GM19438 (cell line): ENCODE results near the gene TFB2M.
A peak's percentile ranks its signal among the peaks of the same experiment; 100 is the strongest.
"Not testable (repeated sequence)": the region's sequence is repeated elsewhere in the genome, so short reads cannot be mapped to it uniquely, and the experiment has no call there.

Experiments
- ATAC-seq: cut with Tn5 transposase; IDR thresholded peaks from one replicate; pipeline ENCODE4 v1.9.1; 2021; ENCODE audit warnings: low read depth; ENCODE audit not compliant: unreplicated experiment

TFB2M gene

GRCh38 chr1:246566128-246566812, at the start of gene TFB2M, which contains the start of gene CNST:
TFB2M (minus strand) TSS chr1:246566261; CDS start chr1:246566138, 123 bp downstream.
CNST (plus strand) TSS chr1:246566456; CDS start chr1:246591563, 25,107 bp downstream.
- ATAC-seq: peak; percentile 92

GRCh38 chr1:246613096-246613758, 47.2 kb upstream of the TFB2M start:
- no peak for ATAC-seq

DNA sequence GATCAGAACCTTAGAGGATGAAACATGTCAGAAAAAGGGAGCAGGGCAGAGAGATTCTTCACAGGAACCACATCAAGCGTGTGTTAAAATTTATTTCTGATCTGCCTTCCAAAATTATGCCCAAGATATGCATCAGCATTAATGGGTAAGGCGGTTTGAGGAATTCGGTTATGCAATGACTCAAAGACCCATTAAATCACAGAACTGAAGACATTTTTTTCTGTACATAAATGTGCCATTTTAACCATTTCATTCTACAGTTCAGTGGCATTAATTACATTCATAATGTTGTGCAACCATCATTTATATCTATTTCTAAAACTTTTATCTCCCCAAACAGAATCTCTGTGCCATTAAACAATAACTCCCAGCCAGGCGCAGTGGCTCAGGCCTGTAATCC, 43.6 kb upstream of the TFB2M start:
- ATAC-seq: no peak

GRCh38 chr1:246608616-246609376, 42.7 kb upstream of the TFB2M start:
- ATAC-seq: peak; percentile 66

DNA sequence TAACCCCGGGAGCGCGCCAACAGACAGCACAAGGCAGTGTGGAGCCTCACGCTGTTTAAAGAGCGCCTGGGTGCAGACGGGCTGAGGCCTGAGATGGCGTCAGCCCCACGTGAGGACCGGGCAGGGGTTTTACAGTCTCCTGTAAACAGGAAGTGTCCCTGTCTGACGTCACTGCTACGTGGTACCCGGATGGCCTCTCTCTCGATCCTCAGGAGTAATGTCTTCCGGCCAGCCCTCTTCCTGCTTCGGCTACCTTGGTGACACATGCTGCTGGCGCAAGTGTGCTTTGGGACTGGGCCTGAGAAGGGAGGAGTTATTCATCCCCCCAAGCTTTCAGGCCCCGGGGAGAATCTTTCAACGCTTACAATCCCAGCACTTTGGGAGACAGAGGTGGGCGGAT, 41.4 kb upstream of the TFB2M start:
- ATAC-seq: no peak

DNA sequence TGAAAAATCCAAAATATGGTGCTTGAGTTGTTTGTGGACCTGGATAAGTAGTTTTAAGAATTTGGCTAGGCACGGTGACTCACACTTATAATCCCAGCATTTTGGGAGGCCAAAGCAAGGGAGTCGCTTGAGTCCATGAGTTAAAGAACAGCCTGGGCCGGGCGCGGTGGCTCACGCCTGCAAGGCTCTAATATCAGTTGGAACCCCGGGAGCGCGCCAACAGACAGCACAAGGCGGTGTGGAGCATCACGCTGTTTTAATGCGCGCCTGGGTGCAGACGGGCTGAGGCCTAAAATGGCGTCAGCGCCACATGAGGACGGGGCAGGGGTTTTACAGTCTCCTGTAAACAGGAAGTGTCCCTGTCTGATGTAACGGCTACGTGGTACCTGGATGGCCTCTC, 39.2 kb upstream of the TFB2M start:
- ATAC-seq: not testable (repeated sequence)

DNA sequence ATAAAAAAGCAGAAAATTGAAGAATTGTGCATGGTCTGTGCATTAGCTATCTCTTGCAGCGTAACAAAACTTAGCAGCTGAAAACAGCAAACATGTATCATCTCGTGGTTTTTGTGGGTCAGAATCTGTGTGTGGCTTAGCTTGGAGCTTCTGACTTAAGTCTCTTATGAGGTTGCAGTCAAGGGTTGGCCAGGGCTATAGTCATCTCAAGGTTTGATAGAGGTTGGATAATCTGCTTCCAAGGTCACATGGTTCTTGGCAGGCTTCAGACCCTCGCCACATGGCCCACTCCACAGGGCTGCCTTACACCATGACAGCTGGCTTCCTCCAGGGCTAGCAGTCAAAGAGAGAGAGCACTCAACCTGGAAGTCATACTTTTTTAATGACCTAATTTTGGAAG, 36.1 kb upstream of the TFB2M start:
- ATAC-seq: no peak

DNA sequence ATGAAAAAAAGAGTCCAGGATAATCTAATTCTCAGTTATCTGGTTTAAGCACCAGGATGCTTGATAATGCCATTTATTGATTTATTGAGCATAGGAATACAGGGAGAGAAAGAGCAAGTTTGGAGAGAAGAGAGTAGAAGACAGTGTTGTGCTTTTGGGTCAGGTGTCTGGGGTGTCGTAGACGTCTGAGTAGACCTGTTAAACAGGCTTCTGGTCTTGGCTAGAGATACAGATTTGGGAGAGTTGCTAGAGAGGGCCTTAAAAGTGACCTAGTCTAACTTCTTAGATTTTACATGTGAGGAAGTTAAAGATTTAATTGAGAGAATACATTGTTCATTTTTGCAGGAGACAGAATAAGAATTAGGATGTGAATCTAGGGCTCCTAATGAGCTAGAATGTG, 34.5 kb upstream of the TFB2M start:
- ATAC-seq: no peak

DNA sequence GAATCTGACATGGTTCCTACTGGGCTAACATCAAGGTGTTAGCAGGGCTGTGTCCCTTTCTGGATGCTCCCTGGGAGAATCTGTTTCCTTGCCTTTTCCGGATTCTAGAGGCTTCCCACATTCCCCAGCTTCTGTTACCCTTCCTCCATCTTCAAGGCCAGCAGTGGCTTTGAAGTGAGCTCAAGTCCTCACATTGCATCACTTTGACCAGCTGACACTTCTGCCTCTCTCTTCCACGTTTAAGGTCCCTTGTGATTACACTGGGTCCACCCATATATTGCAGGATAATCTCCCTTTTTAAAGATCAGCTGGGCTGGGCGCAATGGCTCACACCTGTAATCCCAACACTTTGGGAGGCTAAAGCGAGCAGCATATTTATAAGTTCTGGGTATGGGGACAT, 33.3 kb upstream of the TFB2M start:
- ATAC-seq: no peak

GRCh38 chr1:246597971-246598370, 31.9 kb upstream of the TFB2M start:
- ATAC-seq: no peak

DNA sequence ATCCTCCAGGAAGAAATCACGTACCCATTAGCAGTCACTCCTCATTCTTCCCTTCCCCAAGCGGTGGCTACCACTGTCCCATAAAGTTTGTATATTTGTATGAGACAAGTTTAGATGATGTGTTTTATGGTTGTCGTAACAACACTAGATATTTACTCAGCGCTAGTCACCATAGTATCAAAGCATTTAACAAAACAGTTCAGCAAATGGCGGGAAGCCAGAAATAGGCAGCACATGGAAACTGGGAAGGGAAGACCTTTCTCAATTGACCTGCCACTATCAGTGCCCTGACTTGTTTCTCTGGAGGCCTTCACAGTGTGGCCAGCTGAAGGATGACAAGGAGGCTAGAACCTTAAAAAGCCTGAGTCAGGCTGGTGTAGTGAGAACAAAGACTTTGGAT, 31.3 kb upstream of the TFB2M start:
- ATAC-seq: no peak

- no peak for ATAC-seq
These were observed 29.1 kb upstream of the TFB2M start for GRCh38 chr1:246595146-246595545.

- no peak for ATAC-seq
These were observed 26.6 kb upstream of the TFB2M start for GRCh38 chr1:246592695-246593094.

- ATAC-seq: no peak
These were observed 25.9 kb upstream of the TFB2M start for GRCh38 chr1:246591958-246592357.

DNA sequence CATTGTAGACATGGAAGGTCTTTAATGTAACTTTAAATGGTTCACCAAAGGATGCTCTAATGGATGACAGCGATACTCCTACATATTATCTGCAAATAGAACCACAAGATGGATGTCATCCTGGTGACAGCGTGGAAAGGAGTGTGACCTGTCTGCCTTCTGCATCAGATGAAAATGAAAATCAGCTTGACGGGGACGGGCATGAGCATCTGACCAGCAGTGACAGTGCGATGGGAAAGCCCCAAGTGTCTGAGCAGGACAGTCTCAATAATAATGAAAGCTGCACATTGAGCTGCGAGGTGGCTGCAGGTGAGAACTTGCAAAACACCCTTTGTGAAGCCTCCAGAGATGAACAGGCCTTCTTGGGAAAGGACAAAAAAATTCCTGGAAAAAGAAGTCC, 25.4 kb upstream of the TFB2M start:
- peak; percentile 97 for ATAC-seq

DNA sequence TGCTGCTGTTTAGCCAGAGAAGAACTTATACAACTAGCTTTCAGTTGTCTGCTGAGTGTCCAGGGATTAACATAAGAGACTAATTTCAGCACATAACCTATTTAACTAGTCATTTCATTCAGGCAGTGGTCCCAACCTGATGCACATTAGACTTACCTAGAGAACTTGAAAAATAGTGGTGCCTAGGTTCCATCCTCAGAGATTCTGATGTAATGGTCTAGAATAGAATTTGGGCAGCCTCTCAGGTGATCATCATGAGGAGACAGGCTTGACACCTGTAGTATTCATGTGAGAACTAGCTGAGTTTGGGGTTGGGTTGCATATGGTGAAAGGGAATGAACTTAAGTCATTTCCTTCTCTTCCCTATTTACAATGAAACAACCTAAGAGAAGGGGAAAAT, 25.0 kb upstream of the TFB2M start:
- peak; percentile 37 for ATAC-seq

DNA sequence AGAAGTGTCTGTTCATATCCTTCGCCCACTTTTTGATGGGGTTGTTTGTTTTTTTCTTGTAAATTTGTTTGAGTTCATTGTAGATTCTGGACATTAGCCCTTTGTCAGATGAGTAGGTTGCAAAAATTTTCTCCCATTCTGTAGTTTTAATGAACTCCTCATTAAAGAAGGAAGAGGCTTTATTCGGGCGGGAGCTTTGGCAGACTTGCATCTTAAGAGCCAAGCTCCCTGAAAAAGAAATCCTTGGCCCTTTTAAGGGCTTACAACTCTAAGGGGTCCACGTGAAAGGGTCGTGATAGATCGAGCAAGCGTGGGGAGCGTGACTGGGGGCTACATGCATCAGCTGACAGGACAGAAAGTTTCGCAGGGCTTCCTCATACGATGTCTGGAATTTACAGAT, 23.9 kb upstream of the TFB2M start:
- ATAC-seq: not testable (repeated sequence)

DNA sequence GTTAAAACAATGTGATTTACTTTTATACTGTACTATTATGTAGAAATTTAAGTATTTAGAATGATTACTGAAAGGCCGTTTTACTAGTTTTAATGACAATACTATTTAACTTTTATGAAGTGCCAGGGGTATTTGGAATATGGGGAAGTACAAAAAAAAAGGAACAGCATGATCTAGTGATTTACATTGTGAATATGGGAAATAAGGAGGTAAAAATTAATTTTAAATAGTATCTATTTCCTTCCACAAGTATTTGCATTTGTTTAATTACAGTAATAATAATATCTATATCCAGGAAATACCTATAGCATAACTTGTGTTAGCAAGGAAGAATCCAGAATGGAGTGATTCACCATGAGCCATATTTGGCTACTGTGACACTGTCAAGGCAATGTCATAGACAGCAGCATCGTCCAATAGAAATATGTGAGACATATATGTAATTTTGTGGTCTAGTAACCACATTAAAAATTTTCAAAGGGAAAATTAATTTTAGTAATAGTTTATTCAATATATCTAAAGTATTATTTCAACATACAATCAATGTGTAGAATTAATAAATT, 22.2 kb upstream of the TFB2M start:
- no peak for ATAC-seq

- ATAC-seq: no peak
These were observed 21.5 kb upstream of the TFB2M start for GRCh38 chr1:246587606-246588005.

- ATAC-seq: no peak
These were observed 21.0 kb upstream of the TFB2M start for GRCh38 chr1:246587032-246587431.
